ENCODE results near the gene ADARB1. TPM values are rescaled to one million over a fixed set of nuclear protein-coding genes. Genes with fewer than 3 reads are reported as not detected.
A peak's percentile ranks its signal among the peaks of the same experiment; 100 is the strongest.

The ADARB1 gene
- total and polyA plus RNA-seq, 2 donors (not counting 1 experiment from before 2014, with no cell fraction given): 17.1 to 33.3 TPM

DNA sequence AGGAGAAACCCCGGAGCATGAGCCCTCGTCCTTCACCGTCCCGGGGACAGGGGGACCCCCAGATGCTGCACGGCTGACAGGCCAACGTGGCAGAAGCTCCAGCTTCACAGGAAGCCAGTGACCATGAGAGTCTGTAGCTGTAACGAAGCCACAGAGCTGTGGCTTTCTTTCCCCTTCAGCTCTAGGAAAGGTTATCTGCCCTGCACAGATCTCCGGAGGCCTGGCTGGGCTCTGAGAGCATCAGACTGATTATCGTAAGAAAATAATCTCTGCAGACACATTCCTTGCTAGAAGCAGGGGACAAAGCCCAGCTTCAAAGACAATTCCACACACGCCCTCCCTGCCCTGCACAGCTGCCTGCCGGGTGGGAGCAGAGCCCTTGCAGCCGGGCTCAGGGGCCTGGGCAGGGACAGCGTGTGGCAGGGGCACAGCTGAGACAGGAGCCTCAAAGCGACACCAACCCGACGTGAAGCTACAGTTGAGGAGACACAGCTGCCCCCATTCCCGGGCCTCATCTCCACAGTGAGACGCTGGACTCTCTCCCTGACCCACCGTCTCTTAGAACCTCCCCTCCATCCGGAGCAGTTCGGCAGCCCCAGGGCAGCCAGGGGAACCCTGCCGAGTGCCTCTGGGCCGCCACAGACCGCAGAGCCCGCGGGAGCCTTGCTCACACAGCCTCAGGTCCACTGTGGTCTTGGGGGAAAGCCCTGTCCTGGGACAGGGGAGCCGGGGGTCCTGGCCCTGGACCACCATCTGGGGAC, 182.7 kb downstream of the ADARB1 start:
- ATAC-seq (ENCODE audit: low read depth) (no peak), DNase-seq (no peak)
- H3K4me1 ChIP-seq (ENCODE audit: control insufficient read depth in 2 of 2, insufficient read depth in 2 of 2, low read length in 2 of 2): peaks cover 6 to 15% of the 10 kb centered on the region in 2 donors
- no peak overlapping the region for H3K27ac Mint-ChIP-seq
- CTCF ChIA-PET: no interaction called here
- no peak overlapping the region for H3K9ac ChIP-seq (ENCODE audit: low read length)
- 58% methylated on average over 27 of the region's 27 CpGs for WGBS (ENCODE audit: insufficient coverage)
- H3K36me3 ChIP-seq (replicated peaks in 1 of 2; ENCODE audit: control extremely low read depth in 1 of 2, control insufficient read depth in 1 of 2, extremely low read depth in 1 of 2, insufficient read depth in 2 of 2, low read length in 1 of 2): no peaks in the 10 kb centered on the region
- H3K4me1 Mint-ChIP-seq: peaks cover 5% of the 10 kb centered on the region
- no peaks in the 10 kb centered on the region for H3K79me2 ChIP-seq (ENCODE audit: control insufficient read depth, insufficient read depth, low read length)
- no peak overlapping the region for H3K4me3 ChIP-seq (ENCODE audit: control extremely low read depth in 1 of 5, extremely low read depth in 1 of 5, insufficient read depth in 1 of 5, low read depth in 2 of 5, low read length in 4 of 5)
- H3K9me3 Mint-ChIP-seq (ENCODE audit: insufficient read depth): no peaks in the 10 kb centered on the region
- peaks cover 0 to 15% (median 4%) of the 10 kb centered on the region in 4 experiments for H3K27me3 ChIP-seq (replicated peaks in 1 of 4; ENCODE audit: control extremely low read depth in 1 of 4, control insufficient read depth in 3 of 4, insufficient read depth in 4 of 4, low read length in 3 of 4)
- peaks cover 0 to 3% (median 0%) of the 10 kb centered on the region in 3 donors for H3K9me3 ChIP-seq (ENCODE audit: control extremely low read depth in 1 of 3, control insufficient read depth in 2 of 3, insufficient read depth in 1 of 3, low read length in 2 of 3)
- POLR2A ChIA-PET: no interaction called here
- TF ChIP-seq, protein P1, sequence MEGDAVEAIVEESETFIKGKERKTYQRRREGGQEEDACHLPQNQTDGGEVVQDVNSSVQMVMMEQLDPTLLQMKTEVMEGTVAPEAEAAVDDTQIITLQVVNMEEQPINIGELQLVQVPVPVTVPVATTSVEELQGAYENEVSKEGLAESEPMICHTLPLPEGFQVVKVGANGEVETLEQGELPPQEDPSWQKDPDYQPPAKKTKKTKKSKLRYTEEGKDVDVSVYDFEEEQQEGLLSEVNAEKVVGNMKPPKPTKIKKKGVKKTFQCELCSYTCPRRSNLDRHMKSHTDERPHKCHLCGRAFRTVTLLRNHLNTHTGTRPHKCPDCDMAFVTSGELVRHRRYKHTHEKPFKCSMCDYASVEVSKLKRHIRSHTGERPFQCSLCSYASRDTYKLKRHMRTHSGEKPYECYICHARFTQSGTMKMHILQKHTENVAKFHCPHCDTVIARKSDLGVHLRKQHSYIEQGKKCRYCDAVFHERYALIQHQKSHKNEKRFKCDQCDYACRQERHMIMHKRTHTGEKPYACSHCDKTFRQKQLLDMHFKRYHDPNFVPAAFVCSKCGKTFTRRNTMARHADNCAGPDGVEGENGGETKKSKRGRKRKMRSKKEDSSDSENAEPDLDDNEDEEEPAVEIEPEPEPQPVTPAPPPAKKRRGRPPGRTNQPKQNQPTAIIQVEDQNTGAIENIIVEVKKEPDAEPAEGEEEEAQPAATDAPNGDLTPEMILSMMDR (IDR thresholded peaks at IDR 0.05): no peak
- no peak for TF ChIP-seq EZH2 (IDR thresholded peaks at IDR 0.05; ENCODE audit: borderline replicate concordance, insufficient read depth, low read depth, low read length, poor library complexity, severe bottlenecking)
- H3K4me2 ChIP-seq (replicated peaks; ENCODE audit: low read depth, low read length, poor library complexity, severe bottlenecking): peak overlapping the region; percentile 19
- H4K20me1 ChIP-seq (ENCODE audit: control insufficient read depth, insufficient read depth, low read length, poor library complexity, severe bottlenecking): no peaks in the 10 kb centered on the region
- peaks cover 7% of the 10 kb centered on the region for H3K27me3 Mint-ChIP-seq
- H2AFZ ChIP-seq (ENCODE audit: insufficient read depth, low read depth, low read length, poor library complexity, severe bottlenecking): no peak overlapping the region
- intact Hi-C loops (cut with micrococcal nuclease): no loop called here
- no peak overlapping the region for H3K27ac ChIP-seq (ENCODE audit: low read length in 2 of 2)
- no peak overlapping the region for H3K4me3 Mint-ChIP-seq

DNA sequence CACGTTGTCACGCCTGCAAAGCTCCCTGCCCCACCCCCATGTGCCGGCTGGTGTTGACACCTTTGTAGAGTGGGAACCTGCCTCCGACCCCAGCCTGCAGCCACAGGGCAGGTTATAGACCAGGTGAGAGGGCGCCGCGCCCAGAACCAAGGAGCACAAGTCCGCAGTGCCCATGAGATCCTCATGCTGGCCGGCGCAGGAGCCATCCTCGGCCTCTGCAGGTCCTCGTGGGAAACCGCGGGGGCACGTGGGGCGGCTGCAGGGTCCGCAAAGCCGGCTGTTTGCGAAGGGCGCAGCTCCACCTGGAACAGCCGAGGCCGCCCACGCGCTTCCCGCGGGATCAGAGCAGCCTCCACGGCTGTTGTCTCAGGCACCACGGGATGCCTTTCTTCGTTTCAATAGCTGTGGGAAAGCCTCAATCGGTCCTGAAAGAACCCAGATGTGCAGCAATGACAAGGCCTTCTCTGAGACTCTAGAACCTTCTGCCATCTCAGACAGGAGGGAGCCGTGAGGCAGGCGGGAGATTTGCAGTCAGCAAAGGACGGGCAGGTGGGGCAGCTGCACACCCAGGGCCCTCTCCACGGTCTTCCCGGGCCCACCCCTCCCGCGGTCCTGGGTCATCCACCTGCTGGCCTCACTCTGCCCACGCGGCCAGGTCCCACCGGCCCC, 183.4 kb downstream of the ADARB1 start:
- Mint-ChIP-seq H3K4me3 (no peak overlapping the region), H3K27me3 (peaks cover 7% of the 10 kb centered on the region), H3K9me3 (ENCODE audit: insufficient read depth) (no peaks in the 10 kb centered on the region), H3K4me1 (peaks cover 5% of the 10 kb centered on the region), H3K27ac (no peak overlapping the region)
- WGBS (ENCODE audit: insufficient coverage): 88% methylated on average over 40 of the region's 40 CpGs
- no peaks in the 10 kb centered on the region for H4K20me1 ChIP-seq (ENCODE audit: control insufficient read depth, insufficient read depth, low read length, poor library complexity, severe bottlenecking)
- intact Hi-C loops (cut with micrococcal nuclease): no loop called here
- H2AFZ ChIP-seq (ENCODE audit: insufficient read depth, low read depth, low read length, poor library complexity, severe bottlenecking): no peak overlapping the region
- H3K4me1 ChIP-seq (ENCODE audit: control insufficient read depth in 2 of 2, insufficient read depth in 2 of 2, low read length in 2 of 2): peaks cover 6 to 15% of the 10 kb centered on the region in 2 donors
- TF ChIP-seq, protein P1 (IDR thresholded peaks at IDR 0.05): no peak
- TF ChIP-seq EZH2 (IDR thresholded peaks at IDR 0.05; ENCODE audit: borderline replicate concordance, insufficient read depth, low read depth, low read length, poor library complexity, severe bottlenecking): no peak
- H3K9me3 ChIP-seq (ENCODE audit: control extremely low read depth in 1 of 3, control insufficient read depth in 2 of 3, insufficient read depth in 1 of 3, low read length in 2 of 3): peaks cover 0 to 3% (median 0%) of the 10 kb centered on the region in 3 donors
- no peaks in the 10 kb centered on the region for H3K36me3 ChIP-seq (replicated peaks in 1 of 2; ENCODE audit: control extremely low read depth in 1 of 2, control insufficient read depth in 1 of 2, extremely low read depth in 1 of 2, insufficient read depth in 2 of 2, low read length in 1 of 2)
- H3K9ac ChIP-seq (ENCODE audit: low read length): no peak overlapping the region
- H3K4me2 ChIP-seq (replicated peaks; ENCODE audit: low read depth, low read length, poor library complexity, severe bottlenecking): no peak overlapping the region
- CTCF ChIA-PET: interaction anchor here (1.1 kb wide), 1 partner anchor 105 kb away, joined by 3 read pairs; no protein-coding TSS in a partner anchor
- no peak overlapping the region for H3K4me3 ChIP-seq (ENCODE audit: control extremely low read depth in 1 of 5, extremely low read depth in 1 of 5, insufficient read depth in 1 of 5, low read depth in 2 of 5, low read length in 4 of 5)
- POLR2A ChIA-PET: no interaction called here
- no peaks in the 10 kb centered on the region for H3K79me2 ChIP-seq (ENCODE audit: control insufficient read depth, insufficient read depth, low read length)
- DNase-seq (no peak), ATAC-seq (ENCODE audit: low read depth) (no peak)
- peaks cover 0 to 15% (median 4%) of the 10 kb centered on the region in 4 experiments for H3K27me3 ChIP-seq (replicated peaks in 1 of 4; ENCODE audit: control extremely low read depth in 1 of 4, control insufficient read depth in 3 of 4, insufficient read depth in 4 of 4, low read length in 3 of 4)
- H3K27ac ChIP-seq (ENCODE audit: low read length in 2 of 2): no peak overlapping the region

Data from B cell (primary cell).